K562 (cell line): ENCODE measurements around the gene ADSS2. TPM values are rescaled to one million over a fixed set of nuclear protein-coding genes. Genes with fewer than 3 reads are reported as not detected.

ENCODE experiments used
- DACH1 ChIP-seq: fragments of 450-650 bp; IDR thresholded peaks from 2 replicates; pipeline ENCODE4 v1.6.1; 2018; ENCODE audit not compliant: partially characterized antibody
- EZH2 ChIP-seq: IDR thresholded peaks from 2 replicates; pipeline ENCODE4 v1.6.1; 2012; ENCODE audit warnings: low read depth, mild to moderate bottlenecking, inconsistent platforms, low read length, borderline replicate concordance
- NR1H2 ChIP-seq: sonication (generic); formaldehyde crosslinking; IDR thresholded peaks from 2 replicates; pipeline ENCODE4 v1.4.0; 2020; ENCODE audit warnings: mild to moderate bottlenecking, missing genetic modification reagents
- RUNX1 ChIP-seq: sonication (generic); IDR thresholded peaks from 2 replicates; pipeline ENCODE4 v1.6.1; 2016; ENCODE audit warnings: antibody characterized with exemption, low read depth
- polyA plus RNA-seq, 8 experiments: library from polyadenylated mRNA; depleted of rRNA in 4 of 8; stranded (reverse) in 5 of 8; unstranded in 3 of 8; fragments of >200 nt; fragmentation: Nextera tagmentation in 2 of 8; fragmentation: Illumina TruSeq in 1 of 8; extraction: Ambion mirVana in 2 of 8; extraction: Trizol in 1 of 8; gene quantifications; 2 replicates each; pipeline versions ENCODE4 v1.2.1 to v1.2.3, GENCODE V29; 2011 to 2014; ENCODE audit warnings: inconsistent platforms in 1 of 8, missing spikeins in 1 of 8
- total RNA-seq, 7 experiments: library from RNA; depleted of rRNA in 6 of 7; stranded (reverse); fragments of >200 nt in 6 of 7; fragmentation: Illumina TruSeq in 2 of 7; extraction: Trizol in 2 of 7; gene quantifications; 2 replicates each; pipeline versions ENCODE4 v1.2.1 to v1.2.3, GENCODE V29; 2011 to 2021; ENCODE audit warnings: low replicate concordance in 1 of 7
- TF ChIP-seq, protein P1 (sequence below): fragments of 450-650 bp; IDR thresholded peaks from 2 replicates; pipeline ENCODE4 v1.6.1; 2016; ENCODE audit warnings: low read depth
- TF ChIP-seq, protein P2 (sequence below): fragments of 450-650 bp; formaldehyde crosslinking; IDR thresholded peaks from 2 replicates; pipeline ENCODE4 v1.4.0; 2020; ENCODE audit warnings: mild to moderate bottlenecking, moderate library complexity
- TF ChIP-seq, protein P3 (sequence below): fragments of 450-650 bp; formaldehyde crosslinking; IDR thresholded peaks from 2 replicates; pipeline ENCODE4 v1.4.0; 2020; ENCODE audit warnings: mild to moderate bottlenecking
- TF ChIP-seq, protein P4 (sequence below): fragments of 250-450 bp; sonication (Bioruptor Pico); IDR thresholded peaks from 2 replicates; pipeline ENCODE4 v1.5.0; 2020; ENCODE audit warnings: mild to moderate bottlenecking, borderline replicate concordance
- TF ChIP-seq, protein P5 (sequence below): fragments of 450-650 bp; IDR thresholded peaks from 2 replicates; pipeline ENCODE4 v1.6.1; 2016

ADSS2 gene
- total and polyA plus RNA-seq, 9 of the 15 experiments (the other 6 are each of a cell fraction or from before 2014, with no cell fraction given) = 8.8 to 63.8 (median 59.4) TPM

DNA sequence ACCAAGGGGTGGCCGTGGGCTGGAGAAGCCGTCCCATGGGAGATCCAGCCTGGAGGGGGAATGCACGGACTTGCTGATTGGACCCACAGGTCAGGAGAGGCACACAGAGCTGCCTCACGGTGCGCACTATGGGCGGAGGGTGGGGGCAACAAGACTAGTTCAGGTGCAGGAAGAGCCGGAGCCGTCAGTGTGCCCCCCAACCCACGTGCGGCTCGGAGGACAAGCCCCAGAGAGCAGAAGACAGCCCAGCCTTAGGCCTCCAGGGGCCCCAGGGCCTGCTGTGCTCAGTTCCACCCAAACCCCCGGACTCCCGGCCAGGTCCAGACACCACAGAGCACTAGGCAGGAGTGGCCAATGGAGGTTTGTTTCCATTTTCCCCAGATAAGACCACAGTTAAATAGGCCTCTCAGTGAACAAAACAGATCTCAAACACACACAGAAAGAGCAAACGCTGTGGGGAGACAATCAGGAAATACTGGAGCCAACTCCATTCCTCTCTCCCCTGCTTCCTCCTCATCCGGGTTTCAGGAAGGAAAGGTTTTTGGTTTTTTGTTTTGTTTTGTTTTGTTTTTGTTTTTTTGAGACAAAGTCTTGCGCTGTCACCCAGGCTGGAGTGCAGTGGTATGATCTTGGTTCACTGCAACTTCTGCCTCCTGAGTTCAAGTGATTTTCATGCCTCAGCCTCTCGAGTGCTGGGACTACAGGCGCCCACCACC is 84.2 kb downstream of the ADSS2 start (continued):
- TF ChIP-seq, protein P1, sequence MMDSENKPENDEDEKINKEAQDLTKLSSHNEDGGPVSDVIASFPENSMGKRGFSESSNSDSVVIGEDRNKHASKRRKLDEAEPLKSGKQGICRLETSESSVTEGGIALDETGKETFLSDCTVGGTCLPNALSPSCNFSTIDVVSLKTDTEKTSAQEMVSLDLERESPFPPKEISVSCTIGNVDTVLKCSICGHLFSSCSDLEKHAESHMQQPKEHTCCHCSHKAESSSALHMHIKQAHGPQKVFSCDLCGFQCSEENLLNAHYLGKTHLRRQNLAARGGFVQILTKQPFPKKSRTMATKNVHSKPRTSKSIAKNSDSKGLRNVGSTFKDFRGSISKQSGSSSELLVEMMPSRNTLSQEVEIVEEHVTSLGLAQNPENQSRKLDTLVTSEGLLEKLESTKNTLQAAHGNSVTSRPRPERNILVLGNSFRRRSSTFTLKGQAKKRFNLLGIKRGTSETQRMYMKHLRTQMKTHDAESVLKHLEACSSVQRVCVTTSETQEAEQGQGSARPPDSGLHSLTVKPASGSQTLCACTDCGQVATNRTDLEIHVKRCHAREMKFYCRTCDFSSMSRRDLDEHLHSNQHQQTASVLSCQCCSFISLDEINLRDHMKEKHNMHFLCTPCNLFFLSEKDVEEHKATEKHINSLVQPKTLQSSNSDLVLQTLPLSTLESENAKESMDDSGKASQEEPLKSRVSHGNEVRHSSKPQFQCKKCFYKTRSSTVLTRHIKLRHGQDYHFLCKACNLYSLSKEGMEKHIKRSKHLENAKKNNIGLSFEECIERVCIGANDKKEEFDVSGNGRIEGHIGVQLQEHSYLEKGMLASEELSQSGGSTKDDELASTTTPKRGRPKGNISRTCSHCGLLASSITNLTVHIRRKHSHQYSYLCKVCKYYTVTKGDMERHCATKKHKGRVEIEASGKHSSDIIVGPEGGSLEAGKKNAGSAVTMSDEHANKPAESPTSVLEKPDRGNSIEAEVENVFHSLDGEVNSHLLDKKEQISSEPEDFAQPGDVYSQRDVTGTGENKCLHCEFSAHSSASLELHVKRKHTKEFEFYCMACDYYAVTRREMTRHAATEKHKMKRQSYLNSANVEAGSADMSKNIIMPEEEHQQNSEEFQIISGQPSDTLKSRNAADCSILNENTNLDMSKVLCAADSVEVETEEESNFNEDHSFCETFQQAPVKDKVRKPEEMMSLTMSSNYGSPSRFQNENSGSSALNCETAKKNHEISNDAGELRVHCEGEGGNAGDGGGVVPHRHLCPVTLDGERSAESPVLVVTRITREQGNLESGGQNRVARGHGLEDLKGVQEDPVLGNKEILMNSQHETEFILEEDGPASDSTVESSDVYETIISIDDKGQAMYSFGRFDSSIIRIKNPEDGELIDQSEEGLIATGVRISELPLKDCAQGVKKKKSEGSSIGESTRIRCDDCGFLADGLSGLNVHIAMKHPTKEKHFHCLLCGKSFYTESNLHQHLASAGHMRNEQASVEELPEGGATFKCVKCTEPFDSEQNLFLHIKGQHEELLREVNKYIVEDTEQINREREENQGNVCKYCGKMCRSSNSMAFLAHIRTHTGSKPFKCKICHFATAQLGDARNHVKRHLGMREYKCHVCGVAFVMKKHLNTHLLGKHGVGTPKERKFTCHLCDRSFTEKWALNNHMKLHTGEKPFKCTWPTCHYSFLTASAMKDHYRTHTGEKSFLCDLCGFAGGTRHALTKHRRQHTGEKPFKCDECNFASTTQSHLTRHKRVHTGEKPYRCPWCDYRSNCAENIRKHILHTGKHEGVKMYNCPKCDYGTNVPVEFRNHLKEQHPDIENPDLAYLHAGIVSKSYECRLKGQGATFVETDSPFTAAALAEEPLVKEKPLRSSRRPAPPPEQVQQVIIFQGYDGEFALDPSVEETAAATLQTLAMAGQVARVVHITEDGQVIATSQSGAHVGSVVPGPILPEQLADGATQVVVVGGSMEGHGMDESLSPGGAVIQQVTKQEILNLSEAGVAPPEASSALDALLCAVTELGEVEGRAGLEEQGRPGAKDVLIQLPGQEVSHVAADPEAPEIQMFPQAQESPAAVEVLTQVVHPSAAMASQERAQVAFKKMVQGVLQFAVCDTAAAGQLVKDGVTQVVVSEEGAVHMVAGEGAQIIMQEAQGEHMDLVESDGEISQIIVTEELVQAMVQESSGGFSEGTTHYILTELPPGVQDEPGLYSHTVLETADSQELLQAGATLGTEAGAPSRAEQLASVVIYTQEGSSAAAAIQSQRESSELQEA = no peak
- TF ChIP-seq RUNX1 (no peak), EZH2 (no peak), DACH1 (no peak), NR1H2 (CRISPR knock-in tag) (no peak)
- TF ChIP-seq, protein P2, sequence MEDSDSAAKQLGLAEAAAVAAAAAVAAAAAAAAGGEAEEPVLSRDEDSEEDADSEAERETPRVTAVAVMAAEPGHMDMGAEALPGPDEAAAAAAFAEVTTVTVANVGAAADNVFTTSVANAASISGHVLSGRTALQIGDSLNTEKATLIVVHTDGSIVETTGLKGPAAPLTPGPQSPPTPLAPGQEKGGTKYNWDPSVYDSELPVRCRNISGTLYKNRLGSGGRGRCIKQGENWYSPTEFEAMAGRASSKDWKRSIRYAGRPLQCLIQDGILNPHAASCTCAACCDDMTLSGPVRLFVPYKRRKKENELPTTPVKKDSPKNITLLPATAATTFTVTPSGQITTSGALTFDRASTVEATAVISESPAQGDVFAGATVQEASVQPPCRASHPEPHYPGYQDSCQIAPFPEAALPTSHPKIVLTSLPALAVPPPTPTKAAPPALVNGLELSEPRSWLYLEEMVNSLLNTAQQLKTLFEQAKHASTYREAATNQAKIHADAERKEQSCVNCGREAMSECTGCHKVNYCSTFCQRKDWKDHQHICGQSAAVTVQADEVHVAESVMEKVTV = peak; percentile 40; the same call in 1 of the 2 replicates
- TF ChIP-seq, protein P3, sequence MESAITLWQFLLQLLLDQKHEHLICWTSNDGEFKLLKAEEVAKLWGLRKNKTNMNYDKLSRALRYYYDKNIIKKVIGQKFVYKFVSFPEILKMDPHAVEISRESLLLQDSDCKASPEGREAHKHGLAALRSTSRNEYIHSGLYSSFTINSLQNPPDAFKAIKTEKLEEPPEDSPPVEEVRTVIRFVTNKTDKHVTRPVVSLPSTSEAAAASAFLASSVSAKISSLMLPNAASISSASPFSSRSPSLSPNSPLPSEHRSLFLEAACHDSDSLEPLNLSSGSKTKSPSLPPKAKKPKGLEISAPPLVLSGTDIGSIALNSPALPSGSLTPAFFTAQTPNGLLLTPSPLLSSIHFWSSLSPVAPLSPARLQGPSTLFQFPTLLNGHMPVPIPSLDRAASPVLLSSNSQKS (CRISPR knock-in tag) = 0 out of 2 replicates have a peak, but pooled peaks have one; percentile 54
- TF ChIP-seq, protein P4, sequence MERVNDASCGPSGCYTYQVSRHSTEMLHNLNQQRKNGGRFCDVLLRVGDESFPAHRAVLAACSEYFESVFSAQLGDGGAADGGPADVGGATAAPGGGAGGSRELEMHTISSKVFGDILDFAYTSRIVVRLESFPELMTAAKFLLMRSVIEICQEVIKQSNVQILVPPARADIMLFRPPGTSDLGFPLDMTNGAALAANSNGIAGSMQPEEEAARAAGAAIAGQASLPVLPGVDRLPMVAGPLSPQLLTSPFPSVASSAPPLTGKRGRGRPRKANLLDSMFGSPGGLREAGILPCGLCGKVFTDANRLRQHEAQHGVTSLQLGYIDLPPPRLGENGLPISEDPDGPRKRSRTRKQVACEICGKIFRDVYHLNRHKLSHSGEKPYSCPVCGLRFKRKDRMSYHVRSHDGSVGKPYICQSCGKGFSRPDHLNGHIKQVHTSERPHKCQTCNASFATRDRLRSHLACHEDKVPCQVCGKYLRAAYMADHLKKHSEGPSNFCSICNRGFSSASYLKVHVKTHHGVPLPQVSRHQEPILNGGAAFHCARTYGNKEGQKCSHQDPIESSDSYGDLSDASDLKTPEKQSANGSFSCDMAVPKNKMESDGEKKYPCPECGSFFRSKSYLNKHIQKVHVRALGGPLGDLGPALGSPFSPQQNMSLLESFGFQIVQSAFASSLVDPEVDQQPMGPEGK (CRISPR knock-in tag) = no peak
- TF ChIP-seq, protein P5, sequence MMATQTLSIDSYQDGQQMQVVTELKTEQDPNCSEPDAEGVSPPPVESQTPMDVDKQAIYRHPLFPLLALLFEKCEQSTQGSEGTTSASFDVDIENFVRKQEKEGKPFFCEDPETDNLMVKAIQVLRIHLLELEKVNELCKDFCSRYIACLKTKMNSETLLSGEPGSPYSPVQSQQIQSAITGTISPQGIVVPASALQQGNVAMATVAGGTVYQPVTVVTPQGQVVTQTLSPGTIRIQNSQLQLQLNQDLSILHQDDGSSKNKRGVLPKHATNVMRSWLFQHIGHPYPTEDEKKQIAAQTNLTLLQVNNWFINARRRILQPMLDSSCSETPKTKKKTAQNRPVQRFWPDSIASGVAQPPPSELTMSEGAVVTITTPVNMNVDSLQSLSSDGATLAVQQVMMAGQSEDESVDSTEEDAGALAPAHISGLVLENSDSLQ = no peak
